Endothelial cell of umbilical vein (primary cell): ENCODE data around the gene SHFL. TPM values are rescaled to one million over a fixed set of nuclear protein-coding genes. Genes with fewer than 3 reads are reported as not detected.
A peak's percentile ranks its signal among the peaks of the same experiment; 100 is the strongest.

Experiments used
- BruUV-seq: library from RNA; stranded (reverse); fragments of 400-500 nt; replicated peaks from 2 replicates; lab custom pipeline; 2021; lab: Mats Ljungman, UMichigan
- CTCF ChIA-PET: fragments of 300-600, 350-600 bp; sonication (Branson Sonifier 250); formaldehyde crosslinking; loops from one replicate; lab custom pipeline; 2021; ENCODE audit warnings: antibody characterized with exemption, inconsistent platforms; lab: Charles Lee
- POLR2A ChIA-PET: fragments of 300-600, 350-600 bp; sonication (Branson Sonifier 250); formaldehyde crosslinking; loops from one replicate; lab custom pipeline; 2021; ENCODE audit warnings: antibody characterized with exemption, inconsistent platforms; lab: Charles Lee
- DNase-seq: peaks from one replicate; pipeline ENCODE4 v3.0.0-alpha.2; 2011; ENCODE audit warnings: low read depth, low spot score
- FAIRE-seq: peaks from 2 replicates; lab custom pipeline; 2011; peaks lifted over from hg19 to GRCh38; lab: Jason Lieb, UNC
- H2AFZ ChIP-seq: 2 replicates; pipeline ENCODE4 v1.6.0; 2012; ENCODE audit warnings: low read depth, low read length, control low read depth, inconsistent platforms
- H3K27ac ChIP-seq: 2 replicates; pipeline ENCODE4 v1.5.1; 2011; ENCODE audit warnings: low read depth, mild to moderate bottlenecking, control low read depth, low read length, moderate library complexity; ENCODE audit not compliant: insufficient read depth
- H3K27me3 ChIP-seq, 2 experiments: 2 replicates each; pipeline versions ENCODE4 v1.6.0 to v1.6.1; 2011; ENCODE audit warnings: low read length in 2 of 2, mixed read lengths in 1 of 2; ENCODE audit not compliant: control insufficient read depth in 2 of 2, insufficient read depth in 2 of 2
- H3K36me3 ChIP-seq, 2 experiments: 2 replicates in 1 of 2; 3 replicates in 1 of 2; pipeline ENCODE4 v1.5.1; 2011; ENCODE audit warnings: low read length in 2 of 2, mild to moderate bottlenecking in 1 of 2, moderate library complexity in 1 of 2; ENCODE audit not compliant: control insufficient read depth in 2 of 2, insufficient read depth in 2 of 2; ENCODE audit errors: extremely low read depth in 1 of 2
- H3K4me1 ChIP-seq: 3 replicates; pipeline ENCODE4 v1.5.1; 2011; ENCODE audit warnings: mild to moderate bottlenecking, low read length; ENCODE audit not compliant: control insufficient read depth, insufficient read depth; ENCODE audit errors: extremely low read depth
- H3K4me2 ChIP-seq: 2 replicates; pipeline ENCODE4 v1.6.1; 2011; ENCODE audit warnings: low read length, control low read depth, mixed read lengths; ENCODE audit not compliant: insufficient read depth
- H3K4me3 ChIP-seq, 3 experiments: fragments of 200-600 bp in 1 of 3; sonication (generic), shearing (Covaris generic) in 1 of 3; replicated peaks in 1 of 3; 2 replicates each; pipeline ENCODE4 v1.5.1; 2011 to 2016; ENCODE audit warnings: control low read depth in 3 of 3, low read length in 3 of 3, mild to moderate bottlenecking in 2 of 3, inconsistent platforms in 1 of 3, low read depth in 1 of 3, moderate library complexity in 1 of 3; ENCODE audit not compliant: insufficient read depth in 1 of 3
- H3K79me2 ChIP-seq: 2 replicates; pipeline ENCODE4 v1.6.0; 2012; ENCODE audit warnings: low read length, inconsistent platforms; ENCODE audit not compliant: control insufficient read depth, insufficient read depth
- H3K9ac ChIP-seq: replicated peaks from 2 replicates; pipeline ENCODE3; 2011; ENCODE audit warnings: low read length, control low read depth; ENCODE audit not compliant: insufficient read depth; ENCODE audit errors: extremely low read depth
- H3K9me1 ChIP-seq: replicated peaks from 3 replicates; pipeline ENCODE4 v1.6.0; 2011; ENCODE audit warnings: mild to moderate bottlenecking, low read length; ENCODE audit not compliant: control insufficient read depth, insufficient read depth; ENCODE audit errors: extremely low read depth
- H3K9me3 ChIP-seq: replicated peaks from 2 replicates; pipeline ENCODE4 v1.5.1; 2012; ENCODE audit warnings: low read length, inconsistent platforms; ENCODE audit not compliant: control insufficient read depth, insufficient read depth
- H4K20me1 ChIP-seq: replicated peaks from 2 replicates; pipeline ENCODE3; 2011; ENCODE audit warnings: mild to moderate bottlenecking, low read length; ENCODE audit not compliant: control insufficient read depth, insufficient read depth; ENCODE audit errors: extremely low read depth
- CTCF ChIP-seq, 2 donors: IDR thresholded peaks; 1 replicate in 1 of 2; 2 replicates in 1 of 2; pipeline ENCODE4 v1.5.1; 2011; ENCODE audit warnings: low read length in 2 of 2, mild to moderate bottlenecking in 2 of 2, moderate library complexity in 2 of 2, control low read depth in 1 of 2, inconsistent platforms in 1 of 2, low read depth in 1 of 2; ENCODE audit not compliant: insufficient read depth in 1 of 2; ENCODE audit errors: extremely low read depth in 1 of 2
- FOS ChIP-seq: IDR thresholded peaks from 2 replicates; pipeline ENCODE4 v1.6.1; 2011; ENCODE audit warnings: mild to moderate bottlenecking, low read length, moderate library complexity, borderline replicate concordance; ENCODE audit not compliant: insufficient read depth
- GATA2 ChIP-seq: IDR thresholded peaks from 2 replicates; pipeline ENCODE4 v1.7.0; 2011; ENCODE audit warnings: low read depth, mild to moderate bottlenecking, moderate library complexity, mixed read lengths, low read length; ENCODE audit not compliant: insufficient read length, insufficient read depth
- JUN ChIP-seq: IDR thresholded peaks from 2 replicates; pipeline ENCODE4 v1.6.1; 2011; ENCODE audit warnings: borderline replicate concordance, low read depth; ENCODE audit not compliant: insufficient read length, insufficient read depth
- MAX ChIP-seq: IDR thresholded peaks from 2 replicates; pipeline ENCODE4 v1.6.1; 2011; ENCODE audit not compliant: insufficient read depth, insufficient read length
- POLR2A ChIP-seq: IDR thresholded peaks from 2 replicates; pipeline ENCODE4 v1.6.1; 2012; ENCODE audit warnings: low read depth, mild to moderate bottlenecking, control low read depth, low read length
- POLR2AphosphoS5 ChIP-seq: IDR thresholded peaks from 2 replicates; pipeline ENCODE4 v1.6.1; 2012; ENCODE audit warnings: low read depth, mild to moderate bottlenecking, control low read depth, low read length, moderate library complexity; ENCODE audit not compliant: insufficient read depth
- dilution Hi-C: fragments of 300-500 bp; cut with MboI; formaldehyde crosslinking; loops from one replicate; pipeline ENCODE4 v1.15.0; 2019; ENCODE audit warnings: low sequenced_read_pairs; ENCODE audit not compliant: extremely low pct_ligation_motif_present
- intact Hi-C: fragments of 100-400 bp; cut with micrococcal nuclease; formaldehyde crosslinking; loops from one replicate; pipeline ENCODE4 v1.10.0; 2022
- polyA plus RNA-seq, 4 experiments: library from polyadenylated mRNA; depleted of rRNA in 3 of 4; stranded (reverse) in 3 of 4; unstranded in 1 of 4; fragments of >200 nt; gene quantifications; 2 replicates each; pipeline versions ENCODE4 v1.2.1 to v1.2.3, GENCODE V29; 2011 to 2012; ENCODE audit warnings: missing spikeins in 1 of 4
- total RNA-seq: library from RNA; stranded (reverse); gene quantifications from 2 replicates; pipeline ENCODE4 v1.2.3, GENCODE V29; 2021

Gene SHFL
- total and polyA plus RNA-seq, 2 donors (not counting 3 experiments of a cell fraction or from before 2014, with no cell fraction given): 34.4 to 36.9 TPM

GRCh38 chr19:10074153-10074552 is 12.0 kb upstream of the SHFL start:
- dilution Hi-C loops: no loop called here
- ChIA-PET CTCF (no interaction called here), POLR2A (no interaction called here)
- Histone ChIP-seq H3K27ac (no peak overlapping the region), H4K20me1 (no peaks in the 10 kb centered on the region), H3K36me3 (no peaks in the 10 kb centered on the region), H3K9ac (no peak overlapping the region), H3K79me2 (no peaks in the 10 kb centered on the region), H3K4me3 (no peak overlapping the region), H2AFZ (no peak overlapping the region), H3K27me3 (no peaks in the 10 kb centered on the region), H3K4me2 (no peak overlapping the region), H3K4me1 (no peaks in the 10 kb centered on the region), H3K9me3 (no peaks in the 10 kb centered on the region), H3K9me1 (no peaks in the 10 kb centered on the region)
- peak; percentile 25 for DNase-seq
- intact Hi-C loops: loop anchor here (2.0 kb wide), 1 partner anchor 177 kb away; no protein-coding TSS in a partner anchor
- no peak for TF ChIP-seq FOS
- peak; percentile 8 to 46 for TF ChIP-seq CTCF (IDR thresholded peaks at IDR 0.05; ENCODE audit: extremely low read depth in 1 of 2, insufficient read depth in 1 of 2, low read depth in 1 of 2, low read length in 2 of 2)
- TF ChIP-seq MAX: peak; percentile 16
- peak; percentile 65 for FAIRE-seq
- BruUV-seq: no TSS peak

GRCh38 chr19:10076535-10076934 is 9.6 kb upstream of the SHFL start:
- H3K79me2 ChIP-seq: no peaks in the 10 kb centered on the region
- DNase-seq (no peak), FAIRE-seq (no peak)
- no peaks in the 10 kb centered on the region for H3K4me1 ChIP-seq
- no TSS peak for BruUV-seq
- POLR2A ChIA-PET: no interaction called here
- no peak overlapping the region for H3K4me2 ChIP-seq
- H3K4me3 ChIP-seq: no peak overlapping the region
- no peak for TF ChIP-seq MAX
- TF ChIP-seq POLR2AphosphoS5: no peak
- TF ChIP-seq FOS: no peak
- no peak for TF ChIP-seq POLR2A
- no peak for TF ChIP-seq GATA2
- TF ChIP-seq JUN: no peak
- H4K20me1 ChIP-seq: no peaks in the 10 kb centered on the region
- CTCF ChIA-PET: interaction anchor here (1.2 to 1.8 kb wide), 2 partner anchors 37 to 174 kb away, joined by 3 to 7 read pairs; no protein-coding TSS in a partner anchor
- H3K9me1 ChIP-seq: no peaks in the 10 kb centered on the region
- no peaks in the 10 kb centered on the region for H3K36me3 ChIP-seq
- H3K9me3 ChIP-seq: no peaks in the 10 kb centered on the region
- intact Hi-C loops (no loop called here), dilution Hi-C loops (no loop called here)
- no peak overlapping the region for H2AFZ ChIP-seq
- no peaks in the 10 kb centered on the region for H3K27me3 ChIP-seq
- no peak overlapping the region for H3K27ac ChIP-seq
- H3K9ac ChIP-seq: no peak overlapping the region
